ENCODE measurements around the gene DNAH2.

Gene DNAH2

DNA sequence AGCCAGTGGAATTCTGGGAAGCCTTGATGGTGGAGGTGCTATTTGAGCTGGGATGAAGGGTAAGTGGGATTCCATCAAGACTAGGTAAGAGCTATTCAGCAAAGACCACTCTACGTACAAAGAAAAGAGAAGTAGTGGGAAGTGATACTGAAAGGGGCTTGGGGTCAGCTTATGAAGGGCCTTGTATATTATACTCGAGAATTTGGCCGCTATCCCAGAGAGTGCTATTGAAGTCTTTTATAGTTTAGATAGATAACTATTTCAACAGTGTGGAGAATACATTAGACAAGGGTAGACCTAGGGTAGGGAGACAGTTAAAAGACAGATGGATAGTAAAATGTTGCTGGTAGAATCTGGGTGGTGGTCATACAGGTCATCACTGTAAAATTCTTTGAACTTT, 10.3 kb downstream of the DNAH2 start:
- no peak for DNase-seq

DNA sequence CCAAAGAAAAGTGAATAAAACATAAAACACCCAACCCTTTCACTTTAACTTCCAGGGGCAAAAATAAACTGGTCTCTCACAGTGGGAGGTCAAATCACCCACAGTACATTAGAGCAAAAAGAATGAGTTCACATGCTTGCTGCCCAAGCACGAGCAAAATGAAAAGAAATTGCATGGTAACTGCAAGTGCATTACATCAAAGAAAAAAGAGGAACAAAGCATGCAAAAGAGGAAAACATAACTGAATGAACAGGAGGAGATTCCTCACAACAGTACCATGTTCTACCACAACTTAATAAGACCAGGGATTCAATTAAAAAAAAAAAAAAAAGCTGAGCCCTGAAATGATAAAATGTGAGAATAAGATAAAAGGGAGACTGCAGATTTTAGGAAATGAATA, 12.3 kb downstream of the DNAH2 start:
- DNase-seq: no peak

DNA sequence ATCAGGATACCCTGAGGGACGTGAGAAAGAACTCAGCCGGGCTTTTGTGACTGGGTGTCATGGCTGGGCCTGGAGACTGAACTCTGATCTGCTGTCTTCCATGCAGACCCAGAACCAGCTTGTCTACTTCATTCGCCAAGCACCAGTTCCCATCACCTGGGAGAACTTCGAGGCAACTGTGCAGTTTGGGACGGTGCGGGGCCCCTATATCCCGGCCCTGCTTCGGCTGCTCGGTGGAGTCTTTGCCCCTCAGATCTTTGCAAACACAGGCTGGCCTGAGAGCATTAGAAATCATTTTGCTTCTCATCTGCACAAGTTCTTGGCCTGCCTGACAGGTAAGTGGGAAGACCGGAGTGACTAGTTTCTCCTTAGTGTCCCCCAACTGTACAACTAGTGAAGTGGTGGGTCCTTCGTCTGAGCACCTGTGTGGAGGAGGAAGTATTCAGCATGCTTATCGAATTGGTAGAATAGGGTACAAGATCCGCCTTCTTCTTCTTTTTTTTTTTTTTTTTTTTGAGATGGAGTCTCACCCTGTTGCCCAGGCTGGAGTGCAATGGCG, 15.5 kb downstream of the DNAH2 start:
- no peak for DNase-seq

DNA sequence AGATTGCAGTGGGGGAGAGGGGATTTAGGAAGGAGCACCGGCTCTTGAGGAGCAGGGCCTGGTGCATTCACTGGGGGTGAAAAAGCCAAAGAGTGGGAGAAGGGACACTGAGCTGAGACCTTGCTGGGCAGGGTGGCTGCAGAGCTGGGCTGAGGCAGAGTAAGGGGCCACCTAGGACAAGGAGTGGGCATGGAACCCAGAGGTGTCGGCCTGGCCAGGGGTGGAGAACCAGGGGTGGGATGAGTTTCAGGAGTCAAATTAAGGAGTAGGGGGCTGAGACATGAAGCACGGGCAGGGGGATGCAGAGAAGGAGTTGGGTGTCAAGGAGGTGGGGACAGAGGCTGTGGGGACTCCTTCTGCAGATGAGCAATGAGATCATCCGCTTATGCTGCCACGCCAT, 20.1 kb downstream of the DNAH2 start:
- DNase-seq: no peak

DNA sequence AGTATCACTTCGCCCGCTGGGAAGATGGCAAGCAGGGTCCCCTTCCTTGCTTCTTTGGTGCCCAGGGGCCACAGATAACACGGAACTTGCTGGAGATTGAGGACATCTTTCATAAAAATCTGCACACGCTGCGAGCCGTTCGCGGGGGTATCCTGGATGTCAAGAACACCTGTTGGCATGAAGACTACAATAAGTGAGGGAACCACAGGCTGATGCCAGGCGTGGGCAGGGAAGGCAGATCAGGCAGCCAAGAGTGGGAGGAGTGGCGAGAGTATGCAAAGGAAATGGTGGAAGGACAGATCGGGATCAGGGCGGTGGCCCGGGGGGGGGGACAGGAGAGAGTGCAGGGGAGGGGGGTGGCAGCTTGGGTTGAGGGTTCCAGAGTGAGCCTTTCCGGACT, 22.2 kb downstream of the DNAH2 start:
- peak; percentile 48 for DNase-seq

DNA sequence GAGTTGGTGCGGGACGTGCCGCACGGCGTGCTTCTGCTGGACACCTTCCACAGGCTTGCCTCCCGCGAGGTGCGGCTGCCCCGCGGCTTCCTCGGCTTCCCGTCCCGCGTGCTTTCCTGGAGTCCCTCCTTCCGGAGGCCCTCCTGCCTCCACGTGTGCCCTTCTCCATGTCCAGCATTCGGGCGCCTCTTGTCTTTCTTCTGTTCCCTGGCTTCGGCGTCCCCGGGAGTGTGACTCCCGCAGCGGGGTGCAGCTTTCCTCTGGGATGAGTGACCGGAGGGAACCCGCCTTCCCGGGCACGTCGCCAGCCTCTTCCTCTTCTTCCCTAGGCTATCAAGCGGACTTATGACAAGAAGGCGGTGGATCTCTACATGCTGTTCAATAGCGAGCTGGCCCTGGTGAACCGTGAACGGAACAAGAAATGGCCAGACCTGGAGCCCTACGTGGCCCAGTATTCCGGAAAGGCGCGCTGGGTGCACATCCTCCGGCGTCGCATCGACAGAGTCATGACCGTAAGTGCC, 23.0 kb downstream of the DNAH2 start:
- DNase-seq: peak; percentile 90

DNA sequence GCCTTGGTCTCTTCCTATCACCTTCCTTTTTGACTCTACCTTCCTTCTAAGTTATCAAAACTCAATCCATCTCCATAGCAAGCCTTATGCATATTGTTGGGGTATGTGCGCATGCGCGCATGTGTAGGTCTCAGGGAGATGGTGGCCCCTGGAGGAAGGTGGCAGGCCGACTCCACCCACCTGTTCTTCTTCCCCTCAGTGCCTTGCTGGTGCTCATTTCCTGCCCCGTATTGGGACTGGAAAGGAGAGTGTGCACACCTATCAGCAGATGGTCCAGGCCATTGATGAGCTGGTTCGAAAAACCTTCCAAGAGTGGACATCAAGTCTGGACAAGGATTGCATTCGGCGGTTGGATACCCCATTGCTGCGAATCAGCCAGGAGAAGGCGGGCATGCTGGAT, 25.2 kb downstream of the DNAH2 start:
- no peak for DNase-seq

DNA sequence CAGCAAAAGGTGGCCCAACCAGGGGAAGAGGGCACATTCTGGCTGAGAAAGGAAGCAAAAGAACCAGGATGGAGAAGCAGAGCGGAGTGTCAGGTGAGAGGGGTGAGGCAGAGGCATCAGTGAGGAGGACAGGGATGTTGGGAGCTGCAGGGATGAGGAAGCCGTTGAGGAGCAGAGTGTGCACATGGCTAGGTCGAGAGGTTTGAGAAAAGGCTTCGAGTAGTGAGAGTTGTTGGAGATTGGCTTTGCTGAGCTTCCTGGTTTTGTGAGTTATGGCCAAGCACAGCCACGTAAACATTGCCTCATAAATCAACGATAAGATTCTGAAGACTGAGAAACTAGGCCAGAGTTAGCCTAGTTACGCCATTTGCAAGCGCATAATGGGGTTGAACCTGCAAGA, 26.9 kb downstream of the DNAH2 start:
- DNase-seq: no peak

DNA sequence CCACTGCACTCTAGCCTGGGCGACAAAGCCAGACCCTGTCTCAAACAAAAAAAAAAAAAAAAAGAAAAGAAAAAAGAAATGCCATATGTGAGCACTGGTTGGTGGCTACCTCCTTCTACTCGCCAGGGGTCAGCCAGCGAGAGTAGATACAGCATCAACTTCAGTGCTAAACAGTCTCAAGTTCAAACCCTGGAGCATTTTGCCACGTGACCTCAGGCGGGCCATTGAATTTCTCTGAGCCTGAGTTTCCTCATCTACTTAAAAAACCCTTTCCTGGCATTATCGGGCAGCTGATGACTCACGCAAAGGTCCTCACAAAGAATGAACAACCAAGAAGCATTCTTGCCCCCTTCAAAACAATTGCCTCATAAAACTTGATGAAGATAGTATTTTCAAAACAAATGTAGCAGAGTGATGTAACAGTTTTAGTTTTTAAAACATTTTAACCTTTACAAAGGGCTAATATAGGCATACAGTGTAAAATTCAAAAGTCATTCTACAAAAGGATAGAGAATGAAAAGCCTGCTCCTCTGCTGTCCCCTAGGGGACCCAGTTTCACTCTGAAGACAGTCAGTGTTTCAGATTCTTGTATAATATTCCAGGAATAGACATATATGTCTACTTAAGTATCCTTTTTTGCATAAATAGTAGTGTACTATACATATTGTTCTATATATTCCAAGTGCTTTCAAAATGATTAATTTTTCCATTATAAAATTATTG, 28.4 kb downstream of the DNAH2 start:
- DNase-seq: peak; percentile 59

DNA sequence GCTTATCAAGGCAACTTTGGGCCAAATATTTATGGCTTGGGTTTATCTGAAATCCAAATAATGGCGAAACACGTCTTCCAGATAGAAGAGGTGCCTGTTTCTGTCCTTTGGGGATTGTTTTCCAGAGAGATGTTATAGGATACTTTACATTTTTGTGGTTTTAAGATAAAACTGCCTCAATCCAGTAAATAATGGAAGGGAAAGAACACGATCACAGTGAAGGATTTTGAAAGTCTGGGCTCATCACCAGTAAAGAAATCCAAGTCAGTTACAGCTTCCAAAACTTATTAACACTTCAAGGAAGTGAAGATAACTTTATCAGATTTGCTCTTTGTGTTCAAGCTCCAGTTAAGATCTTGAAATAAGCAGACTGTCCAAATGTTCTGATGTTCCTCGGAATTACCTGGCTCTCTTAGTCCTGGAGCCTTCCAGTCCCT, 30.1 kb downstream of the DNAH2 start:
- DNase-seq: no peak

DNA sequence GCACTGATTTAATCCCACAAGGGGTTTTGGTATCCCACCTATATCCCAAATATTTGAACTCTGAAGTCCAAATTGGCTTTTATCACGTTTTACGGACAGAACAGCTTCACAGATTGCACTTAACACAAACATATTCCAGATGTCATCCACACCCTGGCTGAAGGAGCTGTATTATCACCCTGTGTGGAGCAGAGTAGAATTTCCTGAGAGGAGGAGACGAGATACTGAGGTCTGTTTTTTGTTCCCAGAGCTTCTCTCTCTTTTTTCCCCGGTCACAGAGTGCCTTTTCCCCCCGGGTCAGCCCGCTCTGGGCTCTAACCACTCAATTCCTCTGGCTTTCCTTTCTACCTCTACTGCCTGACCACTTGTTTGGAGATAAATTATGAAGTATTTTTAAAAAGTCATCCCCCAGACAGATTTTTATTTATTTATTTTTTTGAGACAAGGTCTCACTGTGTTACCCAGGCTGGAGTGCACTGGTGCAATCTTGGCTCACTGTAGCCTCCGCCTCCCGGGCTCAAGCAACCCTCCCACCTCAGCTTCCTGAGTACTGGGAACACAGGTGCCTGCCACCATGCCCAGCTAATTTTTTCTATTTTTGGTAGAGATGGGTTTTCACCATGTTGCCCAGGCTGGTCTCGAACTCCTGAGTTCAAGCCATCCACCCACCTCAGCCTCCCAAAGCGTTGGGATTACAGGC, 30.7 kb downstream of the DNAH2 start:
- no peak for DNase-seq

DNA sequence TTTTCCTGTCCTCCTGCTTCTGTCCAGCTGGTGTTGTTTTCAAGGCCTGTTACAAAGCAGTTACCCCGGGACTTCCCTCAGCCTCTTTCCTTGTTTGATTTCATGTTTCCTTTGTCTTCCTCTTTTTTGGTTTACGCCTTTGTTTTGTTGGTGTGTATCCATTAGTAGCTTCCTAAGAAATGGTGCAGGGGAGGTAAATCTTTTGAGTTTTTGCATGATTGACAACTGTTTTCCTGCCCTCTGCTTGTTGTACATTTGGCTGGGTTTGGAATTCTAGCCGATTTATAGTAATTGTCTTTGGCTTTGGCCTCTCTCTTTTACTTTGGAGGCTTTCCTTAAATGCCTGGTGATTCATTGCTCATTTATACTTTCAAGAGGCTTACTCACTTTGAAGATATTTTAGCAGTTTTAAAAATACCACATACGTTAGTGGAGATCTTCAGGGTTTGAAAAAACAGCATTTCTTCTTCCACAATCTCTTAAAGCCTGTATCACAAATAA, 32.8 kb downstream of the DNAH2 start:
- DNase-seq: no peak

DNA sequence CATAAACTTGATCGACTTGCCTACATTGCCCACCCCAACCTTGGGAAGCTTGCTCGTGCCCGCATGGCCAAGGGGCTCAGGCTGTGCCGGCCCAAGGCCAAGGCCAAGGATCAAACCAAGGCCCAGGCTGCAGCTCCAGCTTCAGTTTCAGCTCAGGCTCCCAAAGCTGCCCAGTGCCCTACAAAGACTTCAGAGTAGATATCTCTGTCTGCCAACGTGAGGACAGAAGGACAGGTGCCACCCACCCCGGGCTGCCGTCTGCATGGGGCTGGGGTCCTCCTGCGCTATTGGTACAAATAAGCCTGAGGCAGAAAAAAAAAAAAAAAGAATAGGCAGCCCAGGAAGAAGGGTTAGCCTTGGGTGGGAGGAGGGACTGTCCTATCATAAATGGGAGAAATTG, 37.1 kb downstream of the DNAH2 start:
- DNase-seq: no peak

DNA sequence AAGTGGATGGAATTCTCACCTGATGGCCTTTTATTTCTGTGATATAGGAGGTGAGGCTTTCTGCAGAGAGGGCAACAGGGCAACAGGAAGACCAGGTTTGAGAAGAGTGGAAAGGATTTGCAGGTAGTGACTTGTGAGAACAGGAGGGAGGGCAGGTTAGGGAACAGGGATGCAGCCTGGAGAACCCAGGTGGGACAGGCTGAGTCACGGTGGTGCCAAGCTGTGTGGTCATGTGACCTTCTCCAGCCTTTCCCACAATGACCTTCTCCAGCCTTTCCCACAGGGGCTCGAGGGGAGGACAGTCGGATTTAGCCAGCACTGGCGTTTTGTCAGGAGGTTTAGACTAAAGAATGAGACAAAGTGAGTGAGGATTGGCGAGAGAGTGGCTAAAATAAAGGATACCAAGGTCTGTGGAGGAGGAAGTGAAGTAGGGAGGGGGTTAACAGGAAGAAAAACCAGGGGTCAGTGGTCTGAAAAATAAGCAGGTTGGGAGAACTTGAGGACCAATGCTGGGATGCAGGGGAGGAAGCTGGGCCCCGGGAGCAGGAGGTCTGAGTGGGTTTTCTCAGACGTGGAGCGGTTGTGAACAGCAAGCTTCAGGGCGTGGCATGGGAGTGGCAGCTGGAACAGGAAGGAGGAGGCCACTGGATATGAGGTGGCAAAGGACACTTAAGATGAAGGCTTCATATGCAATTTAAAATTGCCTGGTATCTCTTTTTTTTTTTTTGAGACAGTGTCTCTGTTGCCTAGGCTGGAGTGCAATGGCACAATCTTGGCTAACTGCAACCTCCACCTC, 37.7 kb downstream of the DNAH2 start:
- DNase-seq: no peak

DNA sequence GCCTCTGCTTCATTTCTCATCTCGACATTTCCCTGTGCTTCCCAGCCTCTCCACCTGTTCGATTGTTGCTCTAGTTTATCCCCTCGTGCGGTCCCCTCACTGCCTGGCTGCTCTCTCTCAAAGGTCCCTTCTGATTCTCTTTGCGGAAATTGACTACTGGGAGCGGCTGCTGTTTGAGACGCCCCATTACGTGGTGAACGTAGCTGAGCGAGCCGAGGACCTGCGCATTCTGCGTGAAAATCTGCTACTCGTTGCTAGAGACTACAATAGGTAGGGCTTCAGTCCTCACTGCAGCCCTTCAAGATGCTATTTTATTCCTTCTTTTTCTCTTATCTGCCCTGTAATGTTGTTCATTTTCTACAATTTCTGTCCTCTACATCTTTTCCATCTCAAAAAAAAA, 39.4 kb downstream of the DNAH2 start:
- no peak for DNase-seq

DNA sequence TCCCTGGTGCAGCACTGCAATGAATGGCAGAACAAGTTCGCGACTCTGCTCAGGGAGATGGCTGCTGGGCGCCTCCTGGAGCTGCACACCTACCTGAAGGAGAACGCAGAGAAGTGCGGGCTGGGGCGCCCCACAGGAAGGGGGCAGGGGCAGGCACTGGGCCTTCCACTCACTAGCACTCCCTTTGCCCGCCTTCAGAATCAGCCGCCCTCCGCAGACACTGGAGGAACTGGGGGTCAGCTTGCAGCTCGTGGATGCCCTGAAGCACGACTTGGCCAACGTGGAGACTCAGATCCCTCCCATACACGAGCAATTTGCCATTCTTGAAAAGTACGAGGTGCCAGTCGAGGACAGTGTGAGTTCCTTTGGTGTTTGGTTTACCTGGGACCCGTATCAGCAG, 46.4 kb downstream of the DNAH2 start:
- no peak for DNase-seq

DNA sequence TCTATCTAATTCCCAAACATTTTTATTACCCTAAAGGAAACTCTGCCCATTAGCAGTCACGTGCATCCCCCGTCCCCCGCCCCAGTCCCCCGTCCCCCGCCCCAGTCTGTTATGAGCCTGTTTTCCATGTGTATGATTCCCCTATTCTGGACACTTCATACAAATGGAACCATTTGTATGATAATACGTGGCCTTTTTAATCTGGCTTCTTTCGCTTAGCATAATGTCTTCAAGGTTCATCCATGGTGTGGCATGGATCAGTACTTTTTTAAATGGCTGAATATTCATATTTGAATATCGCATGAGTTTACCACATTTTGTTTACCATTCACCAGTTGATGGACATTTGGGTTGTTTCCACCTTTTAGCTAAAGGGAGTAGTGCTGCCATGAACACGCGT, 49.5 kb downstream of the DNAH2 start:
- DNase-seq: no peak

DNA sequence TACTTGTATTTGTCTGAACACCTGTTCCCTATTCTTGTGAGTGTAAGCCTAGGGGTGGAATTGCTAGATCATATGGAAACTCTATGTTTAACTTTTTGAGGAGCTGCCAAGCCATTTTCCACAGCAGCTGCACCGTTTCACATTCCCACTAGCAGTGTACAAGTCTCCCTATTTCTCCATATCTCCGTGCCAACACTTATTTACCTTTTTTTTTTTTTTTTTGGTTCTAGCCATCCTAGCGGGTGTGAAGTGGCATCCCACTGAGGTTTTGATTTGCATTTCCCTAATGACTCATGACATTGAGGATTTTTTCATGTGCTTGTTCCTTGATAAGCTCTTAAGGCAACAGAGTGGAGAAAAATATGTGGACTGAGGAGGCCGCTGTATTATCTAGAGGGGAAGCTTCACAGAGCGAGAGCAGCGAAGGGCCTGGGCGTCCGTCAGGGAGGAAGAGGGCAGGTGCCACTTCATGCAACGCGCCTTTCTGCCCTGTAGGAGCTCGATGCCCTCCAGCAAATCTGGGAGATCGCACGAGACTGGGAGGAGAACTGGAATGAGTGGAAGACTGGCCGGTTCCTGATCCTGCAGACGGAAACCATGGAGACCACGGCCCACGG, 50.0 kb downstream of the DNAH2 start:
- peak; percentile 64 for DNase-seq

DNA sequence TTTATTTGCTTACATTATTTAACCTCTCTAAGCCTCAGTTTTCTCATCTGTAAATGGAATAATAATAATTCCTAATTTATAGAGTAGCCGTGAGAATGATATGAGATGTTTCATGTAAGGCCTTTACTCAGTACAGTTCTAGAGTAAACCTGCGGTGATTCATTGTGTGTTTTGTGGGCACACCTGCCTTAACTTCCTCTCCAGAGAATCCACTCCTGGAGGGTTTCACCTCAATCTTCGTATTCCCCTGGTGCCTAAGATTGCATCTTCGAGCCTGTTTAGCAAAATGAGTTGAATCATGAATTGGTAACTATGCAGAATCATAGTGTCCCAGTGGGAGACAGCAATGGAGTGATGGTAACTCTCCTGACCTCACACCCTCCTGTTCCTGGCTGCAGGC, 52.3 kb downstream of the DNAH2 start:
- DNase-seq: no peak

DNA sequence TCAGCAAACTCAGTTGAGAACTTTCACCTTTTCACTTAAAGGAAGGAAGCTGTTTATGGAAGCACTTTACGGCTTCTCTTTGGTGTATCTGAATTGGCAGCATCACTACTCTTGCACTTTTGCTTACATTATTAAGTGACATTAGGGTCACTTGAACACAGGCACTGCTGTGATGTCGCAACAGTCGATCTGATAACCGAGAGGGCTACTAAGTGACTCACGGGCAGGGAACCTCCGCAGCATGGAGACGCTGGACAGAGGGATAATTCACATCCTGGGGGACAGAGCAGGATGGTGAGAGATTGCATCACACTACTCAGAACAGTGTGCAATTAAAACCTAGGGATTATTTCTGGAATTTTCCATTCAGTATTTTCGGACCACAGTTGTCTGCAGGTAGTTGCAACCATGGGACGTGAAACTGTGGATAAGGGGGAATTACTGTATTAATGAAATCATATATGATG, 56.5 kb downstream of the DNAH2 start:
- no peak for DNase-seq

DNA sequence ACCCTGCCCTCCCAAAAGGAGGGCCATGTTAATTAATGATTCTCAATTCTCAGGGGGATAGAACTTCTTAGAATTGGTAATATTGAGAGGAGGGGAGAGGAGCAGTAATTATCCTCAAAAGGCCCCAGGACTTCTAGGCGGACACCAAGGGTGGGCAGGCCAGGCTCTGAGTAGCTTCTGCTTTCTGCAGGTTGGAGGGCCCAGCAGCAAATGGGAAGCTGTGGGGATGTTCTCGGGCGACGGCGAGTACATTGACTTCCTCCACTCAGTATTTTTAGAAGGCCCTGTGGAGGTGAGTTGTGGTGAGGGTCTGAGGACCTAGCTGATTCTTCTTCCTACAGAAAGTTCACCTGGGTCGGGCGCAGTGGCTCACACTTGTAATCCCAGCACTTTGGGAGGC, 57.5 kb downstream of the DNAH2 start:
- DNase-seq: no peak

DNA sequence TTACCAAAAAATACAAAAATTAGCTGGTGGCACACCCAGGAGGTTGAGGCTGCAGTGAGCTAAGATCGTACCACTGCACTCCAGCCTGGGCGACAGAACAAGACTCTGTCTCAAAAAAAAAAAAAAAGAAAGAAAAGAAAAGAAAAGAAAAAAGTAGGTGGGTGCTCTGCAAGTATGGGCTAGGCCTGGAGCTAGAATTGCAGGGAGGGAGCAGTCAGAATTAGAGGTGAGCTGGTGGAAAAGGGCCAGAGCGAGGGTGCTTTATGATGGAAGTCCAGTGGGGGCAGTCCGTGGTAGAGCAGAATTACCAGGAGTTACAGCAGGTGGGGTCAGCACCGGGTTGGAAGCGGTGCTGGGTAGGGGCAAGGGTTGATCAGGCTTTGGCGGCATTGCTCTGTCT, 59.5 kb downstream of the DNAH2 start:
- DNase-seq: no peak

DNA sequence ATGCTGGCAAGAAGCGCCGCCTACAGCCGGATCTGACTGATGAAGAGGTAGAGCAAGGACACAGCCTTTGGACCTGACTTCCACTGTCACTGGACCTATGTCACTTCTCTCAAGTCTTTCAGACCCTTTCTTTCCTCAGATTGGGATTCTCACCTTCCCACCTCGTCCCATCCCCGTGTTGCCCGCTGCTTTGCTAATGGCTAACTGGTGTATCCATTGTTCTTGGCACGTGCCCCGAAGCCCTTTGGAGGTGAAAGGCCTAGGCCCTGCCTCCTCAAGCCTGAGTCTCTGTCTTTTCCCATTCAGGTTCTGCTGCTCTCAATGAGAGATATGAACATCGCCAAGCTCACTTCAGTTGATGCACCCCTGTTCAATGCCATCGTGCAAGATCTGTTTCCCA, 63.2 kb downstream of the DNAH2 start:
- DNase-seq: no peak

Data from DMS53 (cell line).